IMR-90 (cell line): ENCODE data around the gene VMAC. TPM values are rescaled to one million over a fixed set of nuclear protein-coding genes. Genes with fewer than 3 reads are reported as not detected.

Experiments
- ATAC-seq: fragments of 200-7000 bp; cut with Tn5 transposase; 2 replicates; pipeline ENCODE4 v1.9.1; 2020; ENCODE audit warnings: low read depth, mild to moderate bottlenecking, moderate library complexity
- BruUV-seq: library from RNA; stranded (reverse); fragments of 400-500 nt; replicated peaks from 2 replicates; lab custom pipeline; 2021; lab: Mats Ljungman, UMichigan
- CTCF ChIA-PET: fragments of 300-600 bp; formaldehyde crosslinking; extraction: SDS; loops from one replicate; lab custom pipeline; 2021; ENCODE audit warnings: antibody characterized with exemption; lab: Yijun Ruan, JAX
- POLR2A ChIA-PET: fragments of 300-600 bp; sonication (Branson Sonifier 250); formaldehyde crosslinking; loops from one replicate; lab custom pipeline; 2022; ENCODE audit warnings: antibody characterized with exemption; ENCODE audit not compliant: unreplicated experiment; lab: Charles Lee
- DNase-seq: peaks from one replicate; pipeline ENCODE4 v3.0.0; 2013
- H2AFZ ChIP-seq: replicated peaks from 2 replicates; pipeline ENCODE3; 2013; ENCODE audit warnings: low read length, mild to moderate bottlenecking; ENCODE audit not compliant: poor library complexity
- H2AK5ac ChIP-seq: 2 replicates; pipeline ENCODE4 v1.6.1; 2013; ENCODE audit warnings: low read depth, low read length, inconsistent platforms
- H2AK9ac ChIP-seq: replicated peaks from 2 replicates; pipeline ENCODE3; 2013; ENCODE audit warnings: mild to moderate bottlenecking, low read depth, low read length, moderate library complexity; ENCODE audit not compliant: poor library complexity
- H2BK120ac ChIP-seq: 2 replicates; pipeline ENCODE4 v1.6.1; 2013; ENCODE audit warnings: low read depth, low read length, inconsistent platforms
- H2BK15ac ChIP-seq: 3 replicates; pipeline ENCODE4 v1.6.1; 2013; ENCODE audit warnings: low read depth, low read length, inconsistent platforms
- H2BK20ac ChIP-seq: 2 replicates; pipeline ENCODE4 v1.6.1; 2013; ENCODE audit warnings: low read depth, mild to moderate bottlenecking, inconsistent platforms, low read length, moderate library complexity
- H2BK5ac ChIP-seq: 2 replicates; pipeline ENCODE4 v1.6.1; 2013; ENCODE audit warnings: mild to moderate bottlenecking, low read depth, low read length, inconsistent platforms; ENCODE audit not compliant: poor library complexity, severe bottlenecking
- H3K14ac ChIP-seq: replicated peaks from 2 replicates; pipeline ENCODE4 v1.6.1; 2013; ENCODE audit warnings: low read depth, low read length, inconsistent platforms
- H3K18ac ChIP-seq: 2 replicates; pipeline ENCODE4 v1.6.1; 2013; ENCODE audit warnings: low read depth, low read length, control low read depth
- H3K23ac ChIP-seq: 2 replicates; pipeline ENCODE4 v1.6.1; 2013; ENCODE audit warnings: low read depth, low read length, inconsistent platforms
- H3K27ac ChIP-seq: 2 replicates; pipeline ENCODE4 v1.5.1; 2013; ENCODE audit warnings: mild to moderate bottlenecking, control low read depth, low read length; ENCODE audit not compliant: insufficient read depth
- H3K27me3 ChIP-seq: 2 replicates; pipeline ENCODE4 v1.6.1; 2013; ENCODE audit warnings: low read length; ENCODE audit not compliant: control insufficient read depth, insufficient read depth
- H3K36me3 ChIP-seq: 2 replicates; pipeline ENCODE4 v1.6.1; 2013; ENCODE audit warnings: low read length, mixed read lengths; ENCODE audit not compliant: control insufficient read depth, insufficient read depth
- H3K4ac ChIP-seq: 2 replicates; pipeline ENCODE4 v1.6.1; 2013; ENCODE audit warnings: low read depth, low read length, inconsistent platforms
- H3K4me1 ChIP-seq: 2 replicates; pipeline ENCODE4 v1.6.1; 2013; ENCODE audit warnings: low read length, mixed read lengths; ENCODE audit not compliant: control insufficient read depth, insufficient read depth
- H3K4me2 ChIP-seq: 2 replicates; pipeline ENCODE4 v1.6.1; 2013; ENCODE audit warnings: low read depth, mild to moderate bottlenecking, control low read depth, low read length, moderate library complexity
- H3K4me3 ChIP-seq: 2 replicates; pipeline ENCODE4 v1.5.1; 2013; ENCODE audit warnings: low read depth, mild to moderate bottlenecking, control low read depth, low read length, moderate library complexity; ENCODE audit not compliant: insufficient read depth
- H3K56ac ChIP-seq: 2 replicates; pipeline ENCODE4 v1.6.1; 2013; ENCODE audit warnings: low read length, inconsistent platforms; ENCODE audit not compliant: insufficient read depth; ENCODE audit errors: extremely low read depth
- H3K79me1 ChIP-seq, 2 experiments: 2 replicates each; pipeline ENCODE4 v1.6.1; 2013; ENCODE audit warnings: low read length in 2 of 2, inconsistent platforms in 1 of 2, low read depth in 1 of 2
- H3K9ac ChIP-seq: 2 replicates; pipeline ENCODE4 v1.6.1; 2013; ENCODE audit warnings: low read depth, low read length, control low read depth
- H3K9me1 ChIP-seq: 2 replicates; pipeline ENCODE4 v1.6.1; 2013; ENCODE audit warnings: low read length, inconsistent platforms; ENCODE audit not compliant: insufficient read depth
- H3K9me3 ChIP-seq: 2 replicates; pipeline ENCODE4 v1.6.1; 2013; ENCODE audit warnings: low read length; ENCODE audit not compliant: control insufficient read depth, insufficient read depth
- H4K20me1 ChIP-seq: 2 replicates; pipeline ENCODE4 v1.6.1; 2013; ENCODE audit warnings: low read length, inconsistent platforms; ENCODE audit not compliant: insufficient read depth
- H4K5ac ChIP-seq: 2 replicates; pipeline ENCODE4 v1.6.1; 2013; ENCODE audit warnings: mild to moderate bottlenecking, low read depth, low read length, control low read depth
- H4K8ac ChIP-seq, 2 experiments: 2 replicates each; pipeline ENCODE4 v1.6.1; 2013; ENCODE audit warnings: low read depth in 2 of 2, low read length in 2 of 2, control low read depth in 1 of 2, inconsistent platforms in 1 of 2
- H4K91ac ChIP-seq: 2 replicates; pipeline ENCODE4 v1.6.1; 2013; ENCODE audit warnings: low read depth, low read length, inconsistent platforms; ENCODE audit not compliant: insufficient read depth
- MAZ ChIP-seq: IDR thresholded peaks from 2 replicates; pipeline ENCODE4 v1.6.1; 2012; ENCODE audit warnings: low read depth, mild to moderate bottlenecking, low read length, improper control_type of control experiment, moderate library complexity, borderline replicate concordance
- NFE2L2 ChIP-seq: fragments of 150-350 bp; IDR thresholded peaks from 2 replicates; pipeline ENCODE4 v1.6.1; 2016; ENCODE audit warnings: low read depth, mild to moderate bottlenecking, low read length
- RAD21 ChIP-seq: IDR thresholded peaks from 2 replicates; pipeline ENCODE4 v1.6.1; 2012; ENCODE audit warnings: low read length, improper control_type of control experiment
- WGBS, 2 experiments: methylation state at CpG; one replicate each; pipeline versions ENCODE4 v1.1.5 to v1.1.7; 2013; ENCODE audit warnings: missing lambda C conversion rate in 2 of 2; ENCODE audit not compliant: insufficient read length in 1 of 2; ENCODE audit errors: extremely low coverage in 2 of 2; 5-methylcytosine and 5-hydroxymethylcytosine counted together
- dilution Hi-C: fragments of 300-500 bp; cut with HindIII; formaldehyde crosslinking; loops from one replicate; pipeline ENCODE4 v1.14.3; 2018; ENCODE audit warnings: low sequenced_read_pairs; ENCODE audit not compliant: unreplicated experiment
- in situ Hi-C: fragments of 300-500 bp; cut with MboI; formaldehyde crosslinking; loops from 3 replicates; pipeline ENCODE4 v1.14.3; 2019; ENCODE audit warnings: low sequenced_read_pairs, inconsistent platforms, mixed read lengths
- intact Hi-C: fragments of 100-400 bp; cut with micrococcal nuclease; formaldehyde crosslinking; loops from 2 replicates; pipeline ENCODE4 v1.10.0; 2022
- polyA plus RNA-seq, 3 experiments: library from polyadenylated mRNA; depleted of rRNA; stranded (reverse); fragments of >200 nt; gene quantifications; 2 replicates each; pipeline ENCODE4 v1.2.3, GENCODE V29; 2012; ENCODE audit warnings: low replicate concordance in 1 of 3
- total RNA-seq: library from RNA; depleted of rRNA; stranded (reverse); fragments of >200 nt; gene quantifications from 2 replicates; pipeline ENCODE4 v1.2.3, GENCODE V29; 2012

Gene VMAC
- total and polyA plus RNA-seq, 2 of the 4 experiments (the other 2 are of a cell fraction), result 1.4 to 3.1 TPM

DNA sequence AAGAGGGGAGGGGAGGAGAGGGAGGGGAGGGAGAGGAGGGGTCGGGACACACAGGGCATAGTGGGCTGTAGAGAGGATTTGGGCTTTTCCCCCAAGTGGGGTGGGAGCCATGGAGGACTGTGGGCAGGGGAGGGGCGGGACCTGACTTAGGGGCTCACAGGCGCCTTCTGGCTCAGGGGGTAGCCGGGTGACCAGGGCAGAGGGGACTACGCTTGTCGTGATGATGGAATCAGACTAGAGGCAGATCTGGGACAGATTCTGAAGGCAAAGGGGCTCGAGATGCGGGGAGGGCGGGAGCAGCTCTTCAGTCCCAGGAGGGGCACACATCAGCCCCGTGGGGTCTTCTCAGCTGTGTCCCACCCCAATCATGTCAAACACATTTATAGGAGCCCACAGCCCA lies 14.6 kb upstream of the VMAC start (continued):
- no peak for TF ChIP-seq RAD21

DNA sequence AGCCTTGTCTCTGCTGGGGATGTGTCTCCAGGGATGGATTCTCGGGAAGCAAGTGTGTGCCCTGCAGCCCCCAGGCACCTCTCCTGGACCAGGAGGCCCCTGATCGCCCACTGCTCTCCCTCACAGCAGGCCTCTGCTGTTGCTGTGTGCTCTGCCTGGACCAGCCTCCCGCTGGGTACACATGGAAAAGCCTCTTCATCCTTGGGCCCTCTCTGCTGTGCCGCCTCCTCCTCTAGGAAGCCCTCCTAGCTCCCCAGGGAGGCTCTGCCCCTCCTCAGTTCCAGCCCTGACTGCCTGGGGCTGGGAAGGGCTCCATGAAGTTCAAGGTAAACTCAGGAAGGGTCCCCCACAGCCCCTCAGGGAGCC lies 13.1 kb upstream of the VMAC start:
- Histone ChIP-seq H4K91ac (no peak overlapping the region), H3K9ac (no peak overlapping the region), H2AK5ac (peak overlapping the region; percentile 17; the same call in 1 of the 2 replicates), H3K79me1 (no peaks in the 10 kb centered on the region; a peak in 1 of 4 replicates), H2BK5ac (no peak overlapping the region), H3K4me3 (no peak overlapping the region), H3K14ac (no peak overlapping the region), H4K8ac (no peak overlapping the region), H4K5ac (no peak overlapping the region), H2BK120ac (peak overlapping the region; percentile 34), H3K27me3 (no peaks in the 10 kb centered on the region), H3K27ac (no peak overlapping the region), H2AFZ (no peak overlapping the region), H3K9me1 (0 out of 2 replicates have a peak, but pooled peaks cover 3% of the 10 kb centered on the region), H3K9me3 (no peaks in the 10 kb centered on the region), H3K4me1 (peaks cover 19% of the 10 kb centered on the region), H3K4me2 (no peak overlapping the region), H3K4ac (peak overlapping the region; percentile 20; the same call in 1 of the 2 replicates), H4K20me1 (peaks cover 1% of the 10 kb centered on the region; the same call in 1 of the 2 replicates), H3K18ac (no peak overlapping the region), H2BK15ac (no peak overlapping the region), H3K23ac (no peak overlapping the region), H3K36me3 (peaks cover 18% of the 10 kb centered on the region; the same call in 1 of the 2 replicates), H2BK20ac (peak overlapping the region; percentile 30; the same call in 1 of the 2 replicates), H3K56ac (no peak overlapping the region), H2AK9ac (peak overlapping the region; percentile 73)
- dilution Hi-C loops, result no loop called here
- no peak for ATAC-seq
- ChIA-PET POLR2A (interaction anchor here (1.4 kb wide), 1 partner anchor 12 kb away, joined by 5 read pairs; the partner anchor contains the start of gene NDUFA11), CTCF (interaction anchor here (4.6 kb wide), 1 partner anchor 87 kb away, joined by 37 read pairs; the partner anchor contains the start of gene NRTN)
- TF ChIP-seq NFE2L2 (no peak), MAZ (no peak)
- no CpG with 5 or more reads among the region's 4 CpGs for WGBS, 2 experiments
- DNase-seq, result no peak
- no TSS peak for BruUV-seq
- in situ Hi-C loops, result loop anchor here (5.0 kb wide), 1 partner anchor 89 kb away; no protein-coding TSS in a partner anchor
- intact Hi-C loops, result loop anchor here (5.0 kb wide), 1 partner anchor 64 kb away; no protein-coding TSS in a partner anchor
